Measurements from ENCODE around the gene CNKSR3. TPM values are rescaled to one million over a fixed set of nuclear protein-coding genes. Genes with fewer than 3 reads are reported as not detected.

The CNKSR3 gene
- total and polyA plus RNA-seq, 4 experiments from 2014 or later, result not detected

DNA sequence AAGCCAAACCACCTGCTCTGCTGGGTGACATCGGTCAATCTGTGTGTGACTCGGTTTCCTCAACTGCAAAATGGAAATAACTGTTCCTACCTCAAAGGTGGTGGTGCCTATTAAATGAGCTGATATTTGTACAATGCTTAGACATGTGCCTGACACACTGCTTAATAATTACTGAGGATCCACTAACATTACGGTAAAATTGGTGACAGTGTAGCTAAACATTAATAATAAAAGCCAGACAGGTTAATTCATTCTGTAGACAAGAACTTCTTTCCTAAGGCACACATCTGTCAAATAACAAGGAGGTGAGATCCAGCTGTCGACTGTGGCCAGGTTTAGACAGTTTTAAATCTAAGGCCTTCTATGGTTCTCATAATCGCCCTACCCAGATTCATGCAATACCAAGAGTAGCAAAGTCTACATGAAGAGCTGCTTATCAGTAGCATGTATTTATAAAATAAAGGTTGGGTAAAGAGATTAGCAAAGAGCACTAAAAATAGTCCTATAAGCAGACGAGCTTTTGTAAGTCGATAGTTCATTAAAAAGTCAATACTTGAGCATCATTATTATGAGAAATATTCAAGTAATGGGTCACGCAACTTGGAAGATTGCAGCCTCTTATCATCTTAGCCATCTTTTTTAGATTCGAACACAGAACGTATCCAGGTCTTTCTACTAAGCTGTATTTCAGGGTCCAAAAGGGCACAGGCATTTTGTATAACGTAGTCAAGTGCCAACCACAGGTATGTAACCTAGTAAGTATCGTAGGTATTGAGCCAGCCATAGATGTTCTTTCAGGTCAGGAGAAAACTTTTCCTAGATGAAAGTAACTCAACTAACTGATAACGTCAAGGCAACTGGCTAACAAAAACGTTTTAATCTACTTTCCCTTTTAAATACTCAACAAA is 3.2 kb downstream of the CNKSR3 start:
- Mint-ChIP-seq H3K36me3 (no peaks in the 10 kb centered on the region), H3K27ac (no peak overlapping the region), H3K4me1 (peaks cover 6 to 13% (median 8%) of the 10 kb centered on the region in 4 donors), H3K27me3 (peaks cover 31 to 32% of the 10 kb centered on the region in 2 donors), H3K9me3 (peaks cover 0 to 3% (median 0%) of the 10 kb centered on the region in 8 donors), H3K4me3 (no peak overlapping the region)
- H3K36me3 ChIP-seq (ENCODE audit: insufficient read depth, low read length), result no peaks in the 10 kb centered on the region
- no peaks in the 10 kb centered on the region for H3K9me3 ChIP-seq (ENCODE audit: control insufficient read depth in 1 of 2, low read length in 2 of 2)
- ChIA-PET CTCF (ENCODE audit: partially characterized antibody) (interaction anchor here (0.5 kb wide), 1 partner anchor 1509 kb away, joined by 3 read pairs; no protein-coding TSS in a partner anchor), POLR2A (ENCODE audit: partially characterized antibody) (no interaction called here)
- H3K4me1 ChIP-seq (ENCODE audit: insufficient read depth, low read length), result peaks cover 5% of the 10 kb centered on the region
- H3K27ac ChIP-seq (ENCODE audit: low read depth, low read length), result no peak overlapping the region
- H3K27me3 ChIP-seq (ENCODE audit: insufficient read depth, low read length), result no peaks in the 10 kb centered on the region
- intact Hi-C loops (cut with micrococcal nuclease), result no loop called here
- no peak overlapping the region for H3K4me3 ChIP-seq (ENCODE audit: low read length in 2 of 2)
- DNase-seq, result no peak

DNA sequence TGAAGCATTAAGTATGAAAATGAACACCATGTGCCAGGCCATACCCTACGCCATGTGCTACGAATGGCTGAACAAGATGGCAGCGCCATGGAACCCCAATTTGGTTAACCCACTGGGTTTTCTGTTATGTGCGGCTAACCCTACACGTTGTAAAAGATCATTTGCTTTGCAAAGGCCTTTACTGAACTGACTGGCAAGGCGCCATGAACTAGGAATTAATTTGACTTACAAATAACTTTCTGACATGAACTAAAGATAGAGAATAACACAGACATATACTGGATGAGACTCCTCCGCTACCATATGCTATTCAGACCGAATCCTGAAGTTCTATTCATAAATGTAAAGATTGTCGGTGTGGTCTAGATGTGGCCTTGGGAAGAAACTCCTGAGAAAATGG is 3.9 kb downstream of the CNKSR3 start:
- H3K36me3 Mint-ChIP-seq, result no peaks in the 10 kb centered on the region
- peaks cover 3 to 10% (median 5%) of the 10 kb centered on the region in 4 donors for H3K4me1 Mint-ChIP-seq
- POLR2A ChIA-PET (ENCODE audit: partially characterized antibody), result no interaction called here
- Histone ChIP-seq H3K4me1 (ENCODE audit: insufficient read depth, low read length) (peaks cover 5% of the 10 kb centered on the region), H3K27me3 (ENCODE audit: insufficient read depth, low read length) (no peaks in the 10 kb centered on the region), H3K4me3 (ENCODE audit: low read length in 2 of 2) (no peak overlapping the region), H3K27ac (ENCODE audit: low read depth, low read length) (no peak overlapping the region), H3K9me3 (ENCODE audit: control insufficient read depth in 1 of 2, low read length in 2 of 2) (no peaks in the 10 kb centered on the region), H3K36me3 (ENCODE audit: insufficient read depth, low read length) (no peaks in the 10 kb centered on the region)
- CTCF ChIA-PET (ENCODE audit: partially characterized antibody), result no interaction called here
- H3K27ac Mint-ChIP-seq, result no peak overlapping the region
- H3K9me3 Mint-ChIP-seq, result peaks cover 0 to 3% (median 0%) of the 10 kb centered on the region in 8 donors
- peaks cover 26 to 27% of the 10 kb centered on the region in 2 donors for H3K27me3 Mint-ChIP-seq
- H3K4me3 Mint-ChIP-seq, result no peak overlapping the region
- intact Hi-C loops (cut with micrococcal nuclease), result no loop called here
- DNase-seq, result no peak

DNA sequence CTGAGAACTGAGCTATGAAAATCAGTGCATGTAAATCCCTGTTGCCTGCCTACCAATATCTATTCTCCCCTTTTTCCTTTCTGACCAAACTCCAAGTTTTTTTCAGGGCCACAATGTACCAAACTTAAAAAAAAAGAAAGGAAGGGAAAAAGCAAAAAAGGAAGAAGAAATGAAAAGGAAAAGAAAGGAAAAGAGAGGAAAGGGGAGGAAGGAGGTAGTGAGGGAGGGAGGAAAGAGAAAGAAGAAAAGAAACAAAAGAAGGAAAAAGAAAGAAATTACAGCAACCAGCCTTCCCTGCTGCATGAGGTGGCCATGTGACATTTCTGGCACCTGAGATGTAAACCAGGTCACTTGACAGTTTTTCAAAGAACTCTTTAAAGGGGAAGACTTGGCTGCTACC is 4.4 kb downstream of the CNKSR3 start:
- Mint-ChIP-seq H3K27ac (no peak overlapping the region), H3K9me3 (peaks cover 0 to 3% (median 0%) of the 10 kb centered on the region in 8 donors), H3K36me3 (no peaks in the 10 kb centered on the region), H3K4me3 (no peak overlapping the region), H3K27me3 (peaks cover 26 to 30% of the 10 kb centered on the region in 2 donors), H3K4me1 (peaks cover 5 to 14% (median 7%) of the 10 kb centered on the region in 4 donors)
- Histone ChIP-seq H3K4me3 (ENCODE audit: low read length in 2 of 2) (no peak overlapping the region), H3K36me3 (ENCODE audit: insufficient read depth, low read length) (no peaks in the 10 kb centered on the region), H3K9me3 (ENCODE audit: control insufficient read depth in 1 of 2, low read length in 2 of 2) (no peaks in the 10 kb centered on the region), H3K4me1 (ENCODE audit: insufficient read depth, low read length) (peaks cover 5% of the 10 kb centered on the region), H3K27me3 (ENCODE audit: insufficient read depth, low read length) (no peaks in the 10 kb centered on the region), H3K27ac (ENCODE audit: low read depth, low read length) (no peak overlapping the region)
- intact Hi-C loops (cut with micrococcal nuclease), result no loop called here
- no peak for DNase-seq
- ChIA-PET POLR2A (ENCODE audit: partially characterized antibody) (no interaction called here), CTCF (ENCODE audit: partially characterized antibody) (no interaction called here)

GRCh38 chr6:154504865-154505449 is 5.5 kb downstream of the CNKSR3 start:
- no peaks in the 10 kb centered on the region for H3K9me3 ChIP-seq (ENCODE audit: control insufficient read depth in 1 of 2, low read length in 2 of 2)
- intact Hi-C loops (cut with micrococcal nuclease), result no loop called here
- DNase-seq, result no peak
- peaks cover 5 to 14% (median 7%) of the 10 kb centered on the region in 4 donors for H3K4me1 Mint-ChIP-seq
- H3K9me3 Mint-ChIP-seq, result peaks cover 0 to 3% (median 0%) of the 10 kb centered on the region in 8 donors
- H3K36me3 Mint-ChIP-seq, result no peaks in the 10 kb centered on the region
- H3K4me1 ChIP-seq (ENCODE audit: insufficient read depth, low read length), result peaks cover 5% of the 10 kb centered on the region
- no peak overlapping the region for H3K27ac ChIP-seq (ENCODE audit: low read depth, low read length)
- H3K4me3 ChIP-seq (ENCODE audit: low read length in 2 of 2), result no peak overlapping the region
- ChIA-PET POLR2A (ENCODE audit: partially characterized antibody) (no interaction called here), CTCF (ENCODE audit: partially characterized antibody) (no interaction called here)
- H3K27ac Mint-ChIP-seq, result no peak overlapping the region
- no peaks in the 10 kb centered on the region for H3K36me3 ChIP-seq (ENCODE audit: insufficient read depth, low read length)
- no peaks in the 10 kb centered on the region for H3K27me3 ChIP-seq (ENCODE audit: insufficient read depth, low read length)
- no peak overlapping the region for H3K4me3 Mint-ChIP-seq
- H3K27me3 Mint-ChIP-seq, result peaks cover 23 to 29% of the 10 kb centered on the region in 2 donors

DNA sequence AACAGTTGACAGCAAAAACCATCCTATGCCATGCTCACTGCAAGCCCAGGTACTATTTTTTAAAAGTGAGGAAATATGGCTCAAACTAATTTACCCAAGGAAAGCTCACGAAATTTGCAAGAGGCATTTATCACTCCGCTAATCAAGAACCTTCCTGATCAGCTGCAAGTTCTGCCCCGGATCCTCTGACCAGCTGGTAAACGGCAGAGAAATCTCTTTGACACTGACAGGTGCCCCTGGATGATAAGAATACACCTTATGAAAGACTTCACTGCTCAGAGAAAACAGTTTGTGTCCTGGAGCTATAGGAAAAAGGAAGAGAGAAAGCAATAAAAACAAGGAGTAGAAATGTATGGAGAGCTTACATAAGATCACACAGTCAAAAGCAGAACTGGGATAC is 6.4 kb downstream of the CNKSR3 start:
- POLR2A ChIA-PET (ENCODE audit: partially characterized antibody), result no interaction called here
- intact Hi-C loops (cut with micrococcal nuclease), result no loop called here

DNA sequence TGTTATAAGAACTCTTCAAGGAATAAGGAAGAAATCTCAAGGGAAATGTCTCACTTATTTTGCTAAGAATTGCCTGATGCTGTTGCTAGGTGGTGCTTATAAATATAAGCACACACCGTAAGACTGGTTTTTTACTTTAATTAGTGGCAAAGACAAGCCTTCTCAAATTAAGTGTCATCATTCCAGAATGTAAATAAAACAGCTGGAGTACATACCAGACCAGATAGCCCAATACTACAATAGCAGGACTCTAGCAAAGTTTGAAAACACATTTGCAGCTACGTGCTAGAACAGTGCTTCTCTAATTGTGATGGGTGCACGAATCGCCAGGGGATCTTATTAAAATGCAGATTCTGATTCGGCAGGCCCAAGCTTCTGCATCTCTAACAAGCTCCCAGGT is 6.8 kb downstream of the CNKSR3 start:
- peaks cover 2 to 7% (median 5%) of the 10 kb centered on the region in 4 donors for H3K4me1 Mint-ChIP-seq
- H3K9me3 Mint-ChIP-seq, result peaks cover 0 to 3% (median 0%) of the 10 kb centered on the region in 8 donors
- Histone ChIP-seq H3K36me3 (ENCODE audit: insufficient read depth, low read length) (no peaks in the 10 kb centered on the region), H3K4me3 (ENCODE audit: low read length in 2 of 2) (no peak overlapping the region), H3K4me1 (ENCODE audit: insufficient read depth, low read length) (no peaks in the 10 kb centered on the region), H3K9me3 (ENCODE audit: control insufficient read depth in 1 of 2, low read length in 2 of 2) (no peaks in the 10 kb centered on the region), H3K27me3 (ENCODE audit: insufficient read depth, low read length) (no peaks in the 10 kb centered on the region), H3K27ac (ENCODE audit: low read depth, low read length) (no peak overlapping the region)
- H3K4me3 Mint-ChIP-seq, result no peak overlapping the region
- DNase-seq, result no peak
- no peaks in the 10 kb centered on the region for H3K36me3 Mint-ChIP-seq
- CTCF ChIA-PET (ENCODE audit: partially characterized antibody), result no interaction called here
- intact Hi-C loops (cut with micrococcal nuclease), result no loop called here
- POLR2A ChIA-PET (ENCODE audit: partially characterized antibody), result no interaction called here
- peaks cover 22 to 29% of the 10 kb centered on the region in 2 donors for H3K27me3 Mint-ChIP-seq
- H3K27ac Mint-ChIP-seq, result no peak overlapping the region

More for the DNA sequence above, 6.4 kb downstream of the CNKSR3 start:
- H3K9me3 Mint-ChIP-seq, result peaks cover 0 to 3% (median 0%) of the 10 kb centered on the region in 8 donors
- Histone ChIP-seq H3K36me3 (ENCODE audit: insufficient read depth, low read length) (no peaks in the 10 kb centered on the region), H3K9me3 (ENCODE audit: control insufficient read depth in 1 of 2, low read length in 2 of 2) (no peaks in the 10 kb centered on the region), H3K4me3 (ENCODE audit: low read length in 2 of 2) (no peak overlapping the region), H3K4me1 (ENCODE audit: insufficient read depth, low read length) (no peaks in the 10 kb centered on the region), H3K27me3 (ENCODE audit: insufficient read depth, low read length) (no peaks in the 10 kb centered on the region), H3K27ac (ENCODE audit: low read depth, low read length) (no peak overlapping the region)
- no peak overlapping the region for H3K27ac Mint-ChIP-seq
- H3K4me1 Mint-ChIP-seq, result peaks cover 5 to 12% (median 7%) of the 10 kb centered on the region in 4 donors
- CTCF ChIA-PET (ENCODE audit: partially characterized antibody), result no interaction called here
- H3K36me3 Mint-ChIP-seq, result no peaks in the 10 kb centered on the region
- H3K4me3 Mint-ChIP-seq, result no peak overlapping the region
- DNase-seq, result no peak
- H3K27me3 Mint-ChIP-seq, result peaks cover 25 to 30% of the 10 kb centered on the region in 2 donors

DNA sequence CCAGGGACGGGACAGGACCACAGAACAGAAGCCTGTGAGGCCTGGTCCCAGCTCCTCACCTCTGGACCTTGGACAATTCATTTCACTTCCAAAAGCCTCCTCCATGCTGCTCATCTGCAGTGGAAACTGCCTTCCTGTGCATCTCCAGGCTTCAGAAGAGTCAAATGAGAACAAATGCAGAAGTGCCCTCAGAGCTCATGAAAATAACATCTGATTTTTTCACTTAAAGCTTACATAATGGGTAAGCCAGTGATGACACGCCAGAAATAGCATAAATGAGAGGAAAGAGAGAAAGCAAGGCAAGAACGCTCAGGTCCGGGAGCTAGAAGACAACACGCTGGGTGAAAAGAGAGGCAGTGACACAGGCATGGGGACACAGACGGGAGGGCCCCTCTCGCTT is 7.9 kb downstream of the CNKSR3 start:
- intact Hi-C loops (cut with micrococcal nuclease), result no loop called here
- Histone ChIP-seq H3K9me3 (ENCODE audit: control insufficient read depth in 1 of 2, low read length in 2 of 2) (no peaks in the 10 kb centered on the region), H3K4me3 (ENCODE audit: low read length in 2 of 2) (no peak overlapping the region), H3K27ac (ENCODE audit: low read depth, low read length) (no peak overlapping the region), H3K4me1 (ENCODE audit: insufficient read depth, low read length) (no peaks in the 10 kb centered on the region), H3K27me3 (ENCODE audit: insufficient read depth, low read length) (no peaks in the 10 kb centered on the region), H3K36me3 (ENCODE audit: insufficient read depth, low read length) (no peaks in the 10 kb centered on the region)
- peaks cover 0 to 3% (median 0%) of the 10 kb centered on the region in 8 donors for H3K9me3 Mint-ChIP-seq
- no peak for DNase-seq
- POLR2A ChIA-PET (ENCODE audit: partially characterized antibody), result no interaction called here
- no peaks in the 10 kb centered on the region for H3K36me3 Mint-ChIP-seq
- CTCF ChIA-PET (ENCODE audit: partially characterized antibody), result interaction anchor here (0.8 kb wide), 1 partner anchor 10 kb away, joined by 5 read pairs; no protein-coding TSS in a partner anchor
- no peak overlapping the region for H3K4me3 Mint-ChIP-seq
- H3K27me3 Mint-ChIP-seq, result peaks cover 20 to 24% of the 10 kb centered on the region in 2 donors
- peaks cover 0 to 6% (median 4%) of the 10 kb centered on the region in 4 donors for H3K4me1 Mint-ChIP-seq
- no peak overlapping the region for H3K27ac Mint-ChIP-seq
